Ammon's horn (tissue), 1 donor: Measurements from ENCODE around the gene ZNF846.
"Not testable (repeated sequence)": the region's sequence is repeated elsewhere in the genome, so short reads cannot be mapped to it uniquely, and the experiment has no call there.

Experiments
- DNase-seq: peaks from one replicate; pipeline ENCODE4 v3.0.0-alpha.2; 2016; ENCODE audit warnings: low spot score

Gene ZNF846

DNA sequence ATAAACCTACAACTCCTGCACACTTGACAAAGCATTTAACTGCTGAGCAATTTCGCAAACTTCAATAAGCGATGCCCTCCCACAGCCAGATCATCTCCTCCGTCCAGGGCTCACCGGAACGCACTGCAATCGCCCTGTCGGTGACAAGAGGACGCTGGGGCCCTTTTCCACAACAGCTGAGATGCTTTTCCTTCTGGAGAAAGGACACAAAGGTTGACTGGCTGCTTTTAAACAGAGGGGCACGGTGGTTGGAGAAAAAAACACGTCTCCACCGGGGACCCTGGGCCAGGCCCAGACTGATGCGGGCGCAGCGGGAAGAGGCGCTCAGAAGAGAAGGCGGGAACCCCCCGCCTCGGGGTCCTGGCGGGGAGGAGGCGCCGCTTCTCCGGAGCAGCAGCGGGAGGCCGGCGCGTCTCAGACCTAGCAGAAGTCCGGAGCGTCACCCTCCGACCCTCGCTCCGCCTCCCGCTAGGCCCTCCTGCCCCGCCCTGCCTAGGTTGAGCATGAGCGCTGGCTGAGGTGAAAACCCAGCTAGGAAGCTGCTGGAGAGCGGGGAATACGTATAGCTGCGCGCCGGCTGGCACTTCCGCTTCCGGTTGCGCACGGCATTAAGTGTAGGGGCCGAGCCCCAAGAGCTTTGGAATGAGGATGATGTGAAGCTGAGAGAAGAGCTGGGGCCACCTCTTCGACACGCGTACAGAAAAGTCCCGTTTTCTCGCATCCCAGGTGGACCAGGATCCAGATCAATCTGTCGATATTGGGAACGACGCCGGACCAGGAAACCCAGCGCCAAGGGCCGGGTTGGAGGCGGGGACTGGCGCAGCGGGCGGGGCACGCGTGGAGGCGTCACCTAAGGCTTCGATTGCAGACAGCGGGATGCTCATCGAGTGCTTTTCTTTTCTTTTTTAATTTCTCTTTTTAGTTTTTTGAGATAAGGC, at the start of gene ZNF846:
ZNF846 (minus strand) TSS at position 564 of the 938 bp plus-strand sequence. CDS start 3,788 bp downstream, outside the sequence.
- DNase-seq, result peak; percentile 96

DNA sequence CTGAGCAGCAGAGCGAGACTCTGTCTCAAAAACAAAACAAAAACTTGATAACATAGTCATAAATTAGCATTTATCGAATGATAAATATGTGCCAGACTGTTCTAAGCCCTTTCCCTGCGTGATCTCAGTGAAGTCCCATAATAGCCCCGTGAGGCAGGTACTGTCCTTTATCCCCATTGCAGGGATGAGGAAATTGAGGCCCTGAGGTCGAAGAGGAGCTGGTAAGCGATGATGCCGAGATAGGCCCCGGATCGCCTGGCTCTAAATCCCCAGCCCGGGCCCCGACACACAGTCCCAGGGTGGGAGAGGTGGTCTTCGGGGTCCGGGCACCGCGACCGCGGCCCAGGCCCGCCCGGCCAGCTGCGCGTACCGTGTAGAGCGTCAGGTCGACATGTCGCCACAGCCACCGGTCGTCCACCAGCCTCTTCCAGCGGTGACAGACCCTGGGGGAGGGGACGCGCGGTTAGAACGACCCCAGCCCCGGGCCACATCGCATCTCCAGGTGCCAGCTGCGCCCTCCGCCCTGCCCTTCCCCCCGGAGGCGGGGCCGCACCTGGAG, 49.7 kb upstream of the ZNF846 start:
- DNase-seq, result no peak

- no peak for DNase-seq
These were observed 42.6 kb upstream of the ZNF846 start for GRCh38 chr19:9811139-9811538.

DNA sequence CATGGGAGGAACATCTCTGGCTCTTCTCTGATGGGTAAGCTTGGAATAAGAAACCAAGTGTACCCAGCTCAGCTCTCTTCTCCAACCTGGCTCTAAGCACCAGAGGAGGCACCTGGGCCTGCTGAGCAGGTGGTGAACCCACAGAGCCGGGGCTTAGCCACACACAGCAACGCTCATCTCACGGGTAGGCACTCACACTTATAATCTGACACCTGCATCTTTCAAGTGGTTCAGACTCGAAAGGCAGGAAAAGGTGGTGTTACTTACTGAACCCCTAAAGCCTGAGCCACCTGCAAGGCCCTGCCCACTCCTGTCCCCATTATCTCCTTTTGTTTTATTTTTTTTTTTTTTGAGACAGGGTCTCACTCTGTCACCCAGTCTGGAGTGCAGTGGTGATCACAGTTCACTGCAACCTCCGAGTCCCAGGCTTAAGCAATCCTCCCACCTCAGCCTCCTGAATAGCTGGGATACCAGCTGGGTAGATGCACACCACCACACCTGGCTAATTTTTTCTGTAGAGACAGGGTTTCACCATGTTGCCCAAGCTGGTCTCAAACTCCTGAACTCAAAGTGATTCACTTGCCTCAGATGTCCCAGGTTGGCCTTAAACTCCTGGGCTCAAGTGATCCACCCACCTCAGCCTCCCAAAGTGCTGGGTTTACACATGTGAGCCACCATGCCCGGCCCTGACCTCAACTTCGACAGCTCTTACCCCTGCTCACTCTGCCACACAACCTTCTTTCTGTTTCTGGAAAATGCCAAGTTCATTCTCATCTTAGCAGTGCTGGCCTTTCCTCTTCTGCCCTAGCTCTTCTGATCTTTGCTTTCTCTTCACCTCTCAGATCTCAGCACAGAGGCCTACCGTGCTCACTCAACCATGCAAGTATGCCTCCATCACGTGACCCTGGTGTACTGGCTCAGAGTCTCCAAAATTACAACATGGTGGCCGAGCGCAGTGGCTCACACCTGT, 40.6 kb upstream of the ZNF846 start:
- no peak for DNase-seq

DNA sequence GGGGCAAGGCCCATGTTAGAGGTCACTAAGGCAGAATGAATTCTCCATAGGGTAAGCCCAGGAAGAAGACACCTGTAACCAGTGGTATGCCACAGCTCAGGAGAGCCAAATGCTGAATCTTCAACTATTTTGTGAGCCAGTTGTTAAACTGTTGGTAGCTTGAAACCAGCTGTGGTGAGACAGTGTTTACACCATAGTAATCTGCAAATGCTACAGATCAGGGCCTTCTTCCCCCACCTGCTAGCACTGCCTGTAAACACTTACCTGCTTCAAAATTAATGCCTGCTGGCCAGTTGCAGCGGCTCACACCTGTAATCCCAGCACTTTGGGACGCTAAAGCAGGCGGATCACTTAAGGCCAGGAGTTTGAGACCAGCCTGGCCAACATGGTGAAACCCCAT, 38.3 kb upstream of the ZNF846 start:
- no peak for DNase-seq

DNA sequence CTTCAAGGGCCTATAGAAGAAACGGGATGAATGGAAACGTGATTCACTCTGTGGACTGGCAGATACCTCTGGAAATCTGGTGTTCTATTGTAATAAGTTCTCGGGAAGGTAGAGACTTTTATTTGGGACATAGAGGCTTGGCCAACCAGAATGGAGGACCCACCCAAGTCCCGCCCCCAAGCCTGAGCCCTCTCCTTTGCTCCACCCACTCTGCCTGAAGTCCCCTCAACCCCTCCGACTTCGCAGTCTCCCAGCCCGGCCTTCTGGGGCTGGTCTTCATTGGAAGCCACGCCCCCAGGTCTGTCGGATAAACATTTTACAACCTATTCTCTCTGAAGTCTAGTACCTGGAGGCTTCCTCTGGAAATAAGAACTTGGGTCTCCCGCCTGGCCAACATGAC, 33.4 kb upstream of the ZNF846 start:
- DNase-seq, result no peak

DNA sequence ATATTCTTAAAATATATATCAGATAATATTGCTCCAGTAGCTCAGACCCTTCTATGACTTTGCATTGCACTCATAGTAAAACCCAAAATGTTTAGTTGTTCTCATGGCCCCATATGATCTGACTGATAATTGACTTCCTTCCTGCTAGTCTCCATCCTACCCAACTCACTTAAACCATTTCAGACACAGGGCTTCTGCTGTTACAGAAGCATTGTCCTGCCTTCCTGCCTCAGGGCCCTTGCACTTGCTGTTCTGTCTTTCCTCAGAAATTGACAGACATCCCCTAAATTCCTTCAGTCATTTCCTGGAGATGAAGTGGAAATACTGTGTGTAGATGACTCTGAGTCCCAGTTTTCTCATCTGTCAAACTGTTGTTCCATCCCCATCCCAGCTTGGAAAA, 30.6 kb upstream of the ZNF846 start:
- no peak for DNase-seq

GRCh38 chr19:9797871-9798270, 29.3 kb upstream of the ZNF846 start:
- no peak for DNase-seq

DNA sequence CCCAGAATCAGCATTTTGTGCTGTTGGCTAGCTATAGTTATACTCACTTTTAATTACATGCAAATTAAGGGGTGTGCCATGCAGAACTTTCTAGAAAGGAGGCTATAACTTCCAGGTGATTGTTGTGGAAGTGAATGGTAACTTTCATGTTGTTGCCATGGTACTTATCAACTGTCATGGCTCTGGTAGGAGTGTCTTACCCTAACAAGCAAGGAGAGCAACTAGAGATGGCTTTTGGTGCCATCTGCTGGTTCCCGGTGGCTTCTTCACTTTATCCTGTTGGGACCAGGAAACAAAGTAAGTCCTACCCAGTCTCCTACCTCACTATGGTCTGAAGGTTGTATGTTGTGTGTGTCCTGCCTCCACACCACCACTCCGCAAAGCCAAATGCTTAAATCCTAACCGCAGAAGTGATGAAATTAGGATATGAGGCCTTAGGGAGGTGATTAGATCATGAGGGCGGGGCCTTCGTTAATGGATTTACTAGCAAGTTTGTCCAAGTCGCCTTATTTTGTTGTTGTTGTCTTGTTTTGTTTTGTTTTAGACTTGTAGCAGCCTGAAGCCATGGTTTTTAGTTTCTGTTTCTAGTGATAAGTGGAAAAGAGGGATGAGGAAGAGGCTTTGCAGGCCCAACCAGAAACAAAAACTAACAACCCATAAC, 27.7 kb upstream of the ZNF846 start:
- peak; percentile 94 for DNase-seq

- DNase-seq, result peak; percentile 50
These were observed 24.6 kb upstream of the ZNF846 start for GRCh38 chr19:9793071-9793591.

DNA sequence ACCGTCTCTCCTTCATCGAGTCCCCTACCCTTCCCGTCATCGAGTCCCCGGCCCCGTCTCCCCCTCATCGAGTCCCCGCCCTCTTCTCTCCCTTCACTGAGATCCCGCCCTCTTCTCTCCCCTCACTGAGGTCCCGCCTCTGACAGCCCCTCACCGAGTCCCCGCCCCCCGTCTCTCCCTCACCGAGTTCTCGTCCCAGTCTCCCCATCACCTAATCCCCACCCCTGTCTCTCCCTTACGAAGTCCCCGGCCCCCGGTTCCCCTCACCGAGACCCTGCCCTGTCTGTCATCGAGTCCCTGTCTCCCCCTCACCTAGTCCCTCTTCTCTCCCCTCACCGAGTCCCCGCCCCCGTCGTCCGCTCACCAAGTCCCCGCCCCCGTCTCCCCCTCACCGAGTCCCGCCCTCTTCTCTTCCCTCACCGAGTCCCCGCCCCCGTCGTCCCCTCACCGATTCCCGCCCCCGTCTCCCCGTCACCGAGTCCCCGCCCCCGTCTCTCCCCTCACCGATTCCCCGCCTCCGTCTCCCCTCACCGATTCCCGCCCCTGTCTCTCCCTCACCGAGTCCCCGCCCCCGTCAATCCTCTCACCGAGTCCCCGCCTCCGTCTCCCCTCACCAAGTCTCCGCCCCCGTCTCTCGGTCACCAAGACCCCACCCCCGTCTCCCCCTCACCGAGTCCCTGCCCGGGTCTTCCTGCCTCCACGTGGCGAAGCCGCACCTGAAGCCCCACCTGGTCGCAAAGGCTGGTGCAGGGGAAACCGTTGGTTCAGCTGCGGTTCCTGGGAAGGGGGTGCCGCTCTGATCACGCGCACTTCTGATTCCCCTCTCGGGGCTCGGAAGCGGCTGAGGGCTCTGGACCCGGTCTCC, 23.9 kb upstream of the ZNF846 start:
- peak; percentile 96 for DNase-seq

DNA sequence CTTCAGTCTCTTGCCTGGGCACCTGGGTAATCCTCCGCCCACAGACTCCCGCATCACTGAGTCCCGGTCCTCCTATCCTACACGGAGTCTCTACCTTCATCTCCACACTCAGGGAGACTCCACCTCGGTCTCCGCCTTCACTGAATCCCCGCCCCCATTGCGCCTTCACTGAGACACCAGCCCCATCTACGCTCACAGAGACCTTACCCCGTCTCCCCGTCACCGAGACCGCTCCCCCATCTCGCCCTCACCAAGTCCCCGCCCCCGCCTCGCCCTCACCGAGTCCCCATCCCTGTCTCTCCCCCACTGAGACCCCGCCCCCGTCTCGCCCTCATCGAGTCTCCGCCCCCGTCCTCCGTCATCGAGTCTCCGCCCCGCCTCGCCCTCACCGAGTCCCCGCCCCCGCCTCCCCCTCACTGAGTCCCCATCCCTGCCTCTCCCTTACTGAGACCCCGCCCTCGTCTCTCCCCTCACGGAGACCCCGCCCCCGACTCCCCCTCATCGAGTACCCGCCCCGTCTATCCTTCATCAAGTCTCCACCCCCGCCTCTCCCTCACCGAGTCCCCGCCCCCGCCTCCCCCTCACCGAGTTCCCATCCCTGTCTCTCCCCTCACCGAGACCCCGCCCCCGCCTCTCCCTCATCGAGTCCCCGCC, 23.1 kb upstream of the ZNF846 start:
- peak; percentile 97 for DNase-seq

GRCh38 chr19:9791073-9791367, 22.5 kb upstream of the ZNF846 start:
- DNase-seq, result not testable (repeated sequence)

- not testable (repeated sequence) for DNase-seq
These were observed 21.0 kb upstream of the ZNF846 start for GRCh38 chr19:9789579-9789978.

- DNase-seq, result no peak
These were observed 20.5 kb upstream of the ZNF846 start for GRCh38 chr19:9789066-9789465.

DNA sequence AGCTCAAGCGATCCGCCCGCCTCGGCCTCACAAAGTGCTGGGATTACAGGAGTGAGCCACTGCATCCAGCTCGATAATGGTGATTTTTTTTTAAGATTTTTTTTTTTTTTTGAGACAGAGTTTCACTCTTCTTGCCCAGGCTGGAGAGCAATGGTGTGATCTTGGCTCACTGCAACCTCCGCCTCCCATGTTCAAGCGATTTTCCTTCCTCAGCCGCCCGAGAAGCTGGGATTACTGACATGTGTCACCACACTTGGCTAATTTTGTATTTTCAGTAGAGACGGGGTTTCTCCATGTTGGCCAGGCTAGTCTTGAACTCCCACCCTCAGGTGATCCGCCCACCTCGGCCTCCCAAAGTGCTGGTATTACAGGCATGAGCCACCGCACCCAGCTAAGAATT, 20.1 kb upstream of the ZNF846 start:
- DNase-seq, result not testable (repeated sequence)

DNA sequence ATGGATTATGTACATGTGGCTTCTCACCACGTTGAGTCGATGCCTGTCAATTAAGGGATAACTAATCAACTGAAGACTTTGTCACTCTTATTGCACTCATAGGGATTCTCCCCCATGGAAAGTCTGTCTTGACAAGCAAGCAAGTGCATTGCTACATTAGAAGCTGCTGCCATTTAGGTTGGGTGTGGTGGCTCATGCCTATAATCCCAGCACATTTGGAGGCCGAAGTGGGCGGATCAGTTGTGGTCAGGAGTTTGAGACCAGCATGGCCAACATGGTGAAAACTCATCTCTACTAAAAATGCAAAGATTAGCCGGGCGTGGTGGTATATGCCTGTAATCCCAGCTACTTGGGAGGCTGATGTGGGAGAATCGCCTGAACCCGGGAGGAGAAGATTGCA, 18.3 kb upstream of the ZNF846 start:
- no peak for DNase-seq

DNA sequence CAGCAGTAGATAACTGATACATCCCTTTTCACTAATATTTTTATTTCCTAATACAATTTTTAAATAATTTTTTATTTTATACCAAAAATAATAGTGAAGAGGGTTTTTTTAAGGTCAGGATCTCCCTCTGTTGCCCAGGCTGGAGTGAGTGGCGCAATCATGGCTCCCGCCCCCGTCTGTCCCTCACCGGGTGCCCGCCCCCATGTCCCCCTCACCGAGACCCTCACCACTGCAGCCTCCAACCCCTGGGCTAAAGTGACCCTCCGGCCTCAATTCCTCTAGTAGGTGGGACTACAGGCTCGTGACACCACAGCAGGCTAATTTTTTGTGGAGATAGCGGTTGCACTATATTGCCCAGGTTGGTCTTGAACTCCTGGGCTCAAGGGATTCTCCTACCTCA, 17.8 kb upstream of the ZNF846 start:
- DNase-seq, result no peak

GRCh38 chr19:9785367-9786331, 17.1 kb upstream of the ZNF846 start:
- peak; percentile 96 for DNase-seq
